ENCODE data around the gene IL2RA. TPM values are rescaled to one million over a fixed set of nuclear protein-coding genes. Genes with fewer than 3 reads are reported as not detected.

Gene IL2RA
- total and polyA plus RNA-seq, 9 donors = 0.07 to 5.2 (median 0.90) TPM; not detected in 2

DNA sequence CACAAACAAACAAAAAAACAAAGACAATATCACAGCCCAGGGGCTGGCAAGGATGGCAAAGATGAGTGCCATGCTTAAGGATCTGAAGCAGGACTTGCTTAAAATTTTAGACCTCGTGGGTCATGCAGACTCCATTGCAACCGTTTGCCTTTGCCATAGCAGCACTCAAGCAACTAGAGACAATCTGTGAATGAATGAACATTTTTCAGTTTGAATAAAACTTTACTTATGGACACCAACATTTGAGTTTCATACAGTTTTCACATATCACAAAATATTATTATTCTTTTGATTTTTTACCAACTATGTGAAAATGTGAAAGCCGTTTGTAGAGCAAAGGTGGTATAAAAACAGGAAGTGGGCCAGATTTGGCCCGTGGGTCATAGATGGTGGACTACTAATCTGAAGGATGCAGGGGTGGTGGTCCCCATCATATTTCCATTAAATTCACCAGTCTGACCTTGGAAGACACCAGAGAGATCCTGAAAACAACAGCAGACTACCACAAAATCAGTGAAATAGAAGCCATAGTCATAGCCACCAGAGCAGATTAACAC, 18.3 kb upstream of the IL2RA start:
- TF ChIP-seq, protein P1, sequence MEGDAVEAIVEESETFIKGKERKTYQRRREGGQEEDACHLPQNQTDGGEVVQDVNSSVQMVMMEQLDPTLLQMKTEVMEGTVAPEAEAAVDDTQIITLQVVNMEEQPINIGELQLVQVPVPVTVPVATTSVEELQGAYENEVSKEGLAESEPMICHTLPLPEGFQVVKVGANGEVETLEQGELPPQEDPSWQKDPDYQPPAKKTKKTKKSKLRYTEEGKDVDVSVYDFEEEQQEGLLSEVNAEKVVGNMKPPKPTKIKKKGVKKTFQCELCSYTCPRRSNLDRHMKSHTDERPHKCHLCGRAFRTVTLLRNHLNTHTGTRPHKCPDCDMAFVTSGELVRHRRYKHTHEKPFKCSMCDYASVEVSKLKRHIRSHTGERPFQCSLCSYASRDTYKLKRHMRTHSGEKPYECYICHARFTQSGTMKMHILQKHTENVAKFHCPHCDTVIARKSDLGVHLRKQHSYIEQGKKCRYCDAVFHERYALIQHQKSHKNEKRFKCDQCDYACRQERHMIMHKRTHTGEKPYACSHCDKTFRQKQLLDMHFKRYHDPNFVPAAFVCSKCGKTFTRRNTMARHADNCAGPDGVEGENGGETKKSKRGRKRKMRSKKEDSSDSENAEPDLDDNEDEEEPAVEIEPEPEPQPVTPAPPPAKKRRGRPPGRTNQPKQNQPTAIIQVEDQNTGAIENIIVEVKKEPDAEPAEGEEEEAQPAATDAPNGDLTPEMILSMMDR (IDR thresholded peaks at IDR 0.05) = no peak
- TF ChIP-seq POLR2A (IDR thresholded peaks at IDR 0.05) (no peak), EP300 (IDR thresholded peaks at IDR 0.05) (no peak)
- Histone ChIP-seq H3K27me3 (no peaks in the 10 kb centered on the region), H3K4me3 (no peak overlapping the region), H3K9me3 (no peaks in the 10 kb centered on the region), H3K4me1 (ENCODE audit: insufficient read depth) (no peaks in the 10 kb centered on the region), H3K27ac (no peak overlapping the region), H3K36me3 (no peaks in the 10 kb centered on the region)
- intact Hi-C loops (cut with DNase I) = no loop called here
- WGBS, 3 donors = 75 to 81% (median 78%) methylated on average over 4 of the region's 4 CpGs
- no peak for DNase-seq

DNA sequence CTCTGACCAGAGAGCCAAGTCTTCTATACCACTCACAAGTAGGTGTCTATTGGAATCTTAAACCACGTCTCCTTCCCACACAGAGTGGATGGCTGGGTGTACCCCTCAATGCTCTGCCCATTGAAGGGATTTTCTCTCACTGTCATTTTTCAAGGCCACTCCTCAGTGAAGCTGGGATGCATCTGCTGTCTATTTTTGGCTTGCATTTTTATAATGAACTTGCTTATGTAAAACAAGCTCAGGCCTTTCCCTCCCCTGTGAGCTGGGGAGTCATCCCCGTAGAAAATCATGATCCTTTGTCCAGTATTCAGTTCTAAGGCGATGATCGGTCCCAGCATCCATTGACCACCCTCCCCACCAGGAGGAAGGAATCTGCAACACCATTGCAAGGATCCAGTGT, 16.9 kb upstream of the IL2RA start:
- intact Hi-C loops (cut with DNase I) = no loop called here
- WGBS, 3 donors = 61 to 68% (median 63%) methylated on average over 4 of the region's 4 CpGs

DNA sequence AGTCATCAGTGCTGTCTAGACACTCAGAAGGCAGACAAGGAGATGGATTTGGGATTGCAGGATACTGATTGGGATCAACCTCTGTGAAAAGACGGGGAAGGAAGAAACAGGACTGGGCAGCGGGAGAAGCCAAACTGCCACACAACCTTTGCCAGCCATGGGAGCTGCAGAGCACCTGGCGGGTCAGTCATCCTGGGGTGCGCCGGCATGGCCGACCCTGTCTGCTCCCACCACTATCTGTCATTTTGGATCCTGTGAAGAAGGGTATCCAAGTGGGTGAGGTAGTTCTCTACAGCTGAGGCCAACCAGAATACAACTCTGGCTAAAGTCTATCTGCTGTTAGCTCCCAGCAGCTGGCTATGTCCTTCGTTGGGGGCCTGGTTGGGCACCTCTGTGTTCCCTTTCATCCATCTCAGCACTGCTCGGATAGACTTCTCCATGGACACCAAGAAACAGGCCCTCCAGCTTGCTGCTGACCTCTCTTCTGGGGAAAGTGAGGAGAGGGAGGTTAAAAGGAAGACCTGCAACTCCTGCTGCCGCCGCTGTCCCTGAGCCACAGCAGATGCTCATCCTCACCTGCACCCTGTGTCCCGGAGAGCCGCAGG, 15.0 kb upstream of the IL2RA start:
- Histone ChIP-seq H3K27ac (no peak overlapping the region), H3K4me1 (ENCODE audit: insufficient read depth) (no peaks in the 10 kb centered on the region)
- WGBS, 3 donors = 76 to 84% (median 84%) methylated on average over 11 to 12 of the region's 12 CpGs

More for the DNA sequence above, 16.9 kb upstream of the IL2RA start:
- DNase-seq = no peak
- Histone ChIP-seq H3K27ac (no peak overlapping the region), H3K4me3 (no peak overlapping the region), H3K36me3 (no peaks in the 10 kb centered on the region), H3K9me3 (no peaks in the 10 kb centered on the region), H3K27me3 (no peaks in the 10 kb centered on the region), H3K4me1 (ENCODE audit: insufficient read depth) (no peaks in the 10 kb centered on the region)
- TF ChIP-seq, protein P1 (IDR thresholded peaks at IDR 0.05) = no peak
- no peak for TF ChIP-seq EP300 (IDR thresholded peaks at IDR 0.05)
- no peak for TF ChIP-seq POLR2A (IDR thresholded peaks at IDR 0.05)

DNA sequence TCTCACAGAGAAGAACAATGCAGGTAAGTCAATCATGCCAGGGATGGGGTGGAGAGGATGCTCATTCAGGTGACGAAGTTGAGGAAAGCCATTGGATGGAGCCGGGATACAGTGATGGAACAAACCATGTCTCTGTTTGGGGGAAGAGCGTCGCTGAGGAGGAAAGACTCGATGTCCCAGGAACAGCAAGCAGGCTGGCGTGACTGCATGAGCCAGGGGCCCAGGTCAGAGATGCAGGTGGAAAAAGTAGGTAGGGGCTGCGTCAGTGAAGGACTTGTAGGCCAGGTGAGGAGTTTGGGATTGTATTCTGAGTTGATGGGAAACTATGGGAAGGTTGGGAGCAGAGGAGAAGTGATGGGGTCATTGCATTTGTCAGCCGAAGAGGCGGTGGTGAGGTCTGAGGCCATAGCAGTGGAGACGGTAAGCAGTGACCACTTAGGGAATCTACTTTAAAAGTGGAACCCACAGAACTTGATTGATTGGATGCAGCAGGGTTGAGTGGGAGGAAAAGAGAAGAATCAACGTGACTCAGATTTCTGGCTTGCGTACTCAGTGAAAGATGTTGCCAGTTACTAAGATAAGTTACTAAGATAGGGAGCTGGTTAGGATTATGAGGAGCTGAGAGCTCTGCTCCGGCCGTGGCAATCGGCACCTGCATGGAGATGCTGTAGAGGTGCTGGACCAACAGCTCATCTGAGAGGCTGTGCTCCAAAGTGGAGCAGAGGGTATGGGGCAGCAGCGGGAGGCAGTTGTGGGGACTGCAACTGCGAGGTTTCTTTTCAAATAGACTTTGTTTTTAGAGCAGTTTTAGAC, 12.5 kb upstream of the IL2RA start:
- Histone ChIP-seq H3K36me3 (no peaks in the 10 kb centered on the region), H3K27ac (no peak overlapping the region), H3K4me3 (no peak overlapping the region), H3K9me3 (no peaks in the 10 kb centered on the region), H3K27me3 (no peaks in the 10 kb centered on the region), H3K4me1 (ENCODE audit: insufficient read depth) (no peaks in the 10 kb centered on the region)
- TF ChIP-seq POLR2A (IDR thresholded peaks at IDR 0.05) = no peak
- no peak for TF ChIP-seq EP300 (IDR thresholded peaks at IDR 0.05)
- TF ChIP-seq, protein P1 (IDR thresholded peaks at IDR 0.05) = no peak
- 62 to 64% (median 63%) methylated on average over 17 of the region's 17 CpGs for WGBS, 3 donors
- intact Hi-C loops (cut with DNase I) = no loop called here
- DNase-seq = no peak

More for the DNA sequence above, 15.0 kb upstream of the IL2RA start:
- Histone ChIP-seq H3K9me3 (no peaks in the 10 kb centered on the region), H3K36me3 (no peaks in the 10 kb centered on the region), H3K4me3 (no peak overlapping the region), H3K27me3 (no peaks in the 10 kb centered on the region)
- intact Hi-C loops (cut with DNase I) = no loop called here
- no peak for DNase-seq
- TF ChIP-seq, protein P1 (IDR thresholded peaks at IDR 0.05) = no peak
- TF ChIP-seq POLR2A (IDR thresholded peaks at IDR 0.05) = no peak
- no peak for TF ChIP-seq EP300 (IDR thresholded peaks at IDR 0.05)
